Smooth muscle cell (in vitro differentiated cells): ENCODE measurements around the gene ABCA4. TPM values are rescaled to one million over a fixed set of nuclear protein-coding genes. Genes with fewer than 3 reads are reported as not detected.

Experiments used
- DNase-seq: peaks from one replicate; lab custom pipeline; 2025; ENCODE audit not compliant: unreplicated experiment; lab: John Stamatoyannopoulos, UW
- H2AFZ ChIP-seq: fragments of 200-600 bp; sonication (generic); 2 replicates; pipeline ENCODE4 v1.6.0; 2016; ENCODE audit warnings: antibody characterized with exemption, low read depth, mild to moderate bottlenecking
- H3F3A ChIP-seq: fragments of 200-600 bp; sonication (generic); 2 replicates; pipeline ENCODE4 v1.6.0; 2017; ENCODE audit warnings: antibody characterized with exemption, low read depth
- H3K27ac ChIP-seq: fragments of 200-600 bp; sonication (generic); 2 replicates; pipeline ENCODE4 v1.5.1; 2016; ENCODE audit warnings: low read depth, mild to moderate bottlenecking
- H3K27me3 ChIP-seq: fragments of 200-600 bp; sonication (generic); 2 replicates; pipeline ENCODE4 v1.6.1; 2016; ENCODE audit warnings: low read depth, mild to moderate bottlenecking
- H3K36me3 ChIP-seq: fragments of 200-600 bp; sonication (generic); 2 replicates; pipeline ENCODE4 v1.5.1; 2016; ENCODE audit warnings: low read depth
- H3K4me1 ChIP-seq: fragments of 200-600 bp; sonication (generic); 2 replicates; pipeline ENCODE4 v1.5.1; 2016; ENCODE audit warnings: low read depth
- H3K4me2 ChIP-seq: fragments of 200-600 bp; sonication (generic); 2 replicates; pipeline ENCODE4 v1.6.0; 2016; ENCODE audit warnings: mild to moderate bottlenecking
- H3K4me3 ChIP-seq: fragments of 200-600 bp; sonication (generic); 2 replicates; pipeline ENCODE4 v1.5.1; 2016; ENCODE audit warnings: mild to moderate bottlenecking
- H3K79me2 ChIP-seq: fragments of 200-600 bp; sonication (generic); 2 replicates; pipeline ENCODE4 v1.6.0; 2016; ENCODE audit warnings: low read depth, mild to moderate bottlenecking
- H3K9ac ChIP-seq: fragments of 200-600 bp; sonication (generic); 2 replicates; pipeline ENCODE4 v1.6.0; 2016; ENCODE audit warnings: low read depth
- H3K9me3 ChIP-seq: fragments of 200-600 bp; sonication (generic); replicated peaks from 2 replicates; pipeline ENCODE4 v1.5.1; 2016; ENCODE audit warnings: low read depth
- H4K20me1 ChIP-seq: fragments of 200-600 bp; sonication (generic); 2 replicates; pipeline ENCODE4 v1.6.0; 2016; ENCODE audit warnings: low read depth
- CTCF ChIP-seq: fragments of 200-600 bp; sonication (generic); IDR thresholded peaks from 2 replicates; pipeline ENCODE4 v1.5.1; 2017; ENCODE audit warnings: borderline replicate concordance, mild to moderate bottlenecking, antibody characterized with exemption; ENCODE audit not compliant: insufficient read depth, poor library complexity, severe bottlenecking
- WGBS: methylation state at CpG from one replicate; pipeline ENCODE4 v1.1.7; 2016; ENCODE audit warnings: low lambda C conversion rate; 5-methylcytosine and 5-hydroxymethylcytosine counted together
- polyA plus RNA-seq: library from polyadenylated mRNA; unstranded; fragments of >200 nt; fragmentation: Nextera tagmentation; extraction: Ambion mirVana; gene quantifications from 2 replicates; pipeline ENCODE4 v1.2.1, GENCODE V29; 2016
- total RNA-seq: library from RNA; depleted of rRNA; stranded (reverse); fragments of >200 nt; gene quantifications from 2 replicates; pipeline ENCODE4 v1.2.3, GENCODE V29; 2014

ABCA4 gene
- total and polyA plus RNA-seq, 2 experiments from 2014 or later, result 0.46 to 0.99 TPM

- Histone ChIP-seq H3K27me3 (no peaks in the 10 kb centered on the region), H3F3A (peaks cover 4% of the 10 kb centered on the region), H3K27ac (no peak overlapping the region), H3K9me3 (no peaks in the 10 kb centered on the region), H3K4me1 (peaks cover 18% of the 10 kb centered on the region), H4K20me1 (no peaks in the 10 kb centered on the region), H3K36me3 (no peaks in the 10 kb centered on the region), H3K4me2 (no peak overlapping the region), H3K9ac (no peak overlapping the region), H2AFZ (no peak overlapping the region), H3K79me2 (no peaks in the 10 kb centered on the region), H3K4me3 (no peak overlapping the region)
- TF ChIP-seq CTCF, result no peak
- WGBS, result 94% methylated on average over 4 of the region's 4 CpGs
- no peak for DNase-seq
These were observed 10.8 kb downstream of the ABCA4 start for GRCh38 chr1:94110021-94110761.

GRCh38 chr1:94109478-94109877, 11.5 kb downstream of the ABCA4 start:
- no peaks in the 10 kb centered on the region for H3K9me3 ChIP-seq
- 82% methylated on average over 4 of the region's 4 CpGs for WGBS
- H3F3A ChIP-seq, result peaks cover 4% of the 10 kb centered on the region
- H3K79me2 ChIP-seq, result no peaks in the 10 kb centered on the region
- TF ChIP-seq CTCF, result no peak
- no peaks in the 10 kb centered on the region for H4K20me1 ChIP-seq
- no peak overlapping the region for H3K27ac ChIP-seq
- no peak overlapping the region for H2AFZ ChIP-seq
- H3K4me3 ChIP-seq, result no peak overlapping the region
- H3K4me2 ChIP-seq, result no peak overlapping the region
- no peak for DNase-seq
- no peaks in the 10 kb centered on the region for H3K36me3 ChIP-seq
- H3K9ac ChIP-seq, result no peak overlapping the region
- H3K4me1 ChIP-seq, result peaks cover 23% of the 10 kb centered on the region
- H3K27me3 ChIP-seq, result no peaks in the 10 kb centered on the region

- no peaks in the 10 kb centered on the region for H3K36me3 ChIP-seq
- H3K9me3 ChIP-seq, result no peaks in the 10 kb centered on the region
- H4K20me1 ChIP-seq, result no peaks in the 10 kb centered on the region
- 99% methylated on average over 6 of the region's 6 CpGs for WGBS
- no peaks in the 10 kb centered on the region for H3K27me3 ChIP-seq
- H3K9ac ChIP-seq, result no peak overlapping the region
- no peak overlapping the region for H3K27ac ChIP-seq
- H2AFZ ChIP-seq, result no peak overlapping the region
- H3K4me3 ChIP-seq, result no peak overlapping the region
- peaks cover 14% of the 10 kb centered on the region for H3K4me1 ChIP-seq
- no peak for DNase-seq
- H3K79me2 ChIP-seq, result no peaks in the 10 kb centered on the region
- H3F3A ChIP-seq, result peaks cover 12% of the 10 kb centered on the region
- no peak for TF ChIP-seq CTCF
- no peak overlapping the region for H3K4me2 ChIP-seq
These were observed 13.8 kb downstream of the ABCA4 start for GRCh38 chr1:94107141-94107540.

- no peak overlapping the region for H3K9ac ChIP-seq
- H3K36me3 ChIP-seq, result no peaks in the 10 kb centered on the region
- no peak for DNase-seq
- no peak overlapping the region for H2AFZ ChIP-seq
- 74% methylated on average over 8 of the region's 8 CpGs for WGBS
- H3F3A ChIP-seq, result peaks cover 12% of the 10 kb centered on the region
- no peak overlapping the region for H3K4me3 ChIP-seq
- no peaks in the 10 kb centered on the region for H3K79me2 ChIP-seq
- TF ChIP-seq CTCF, result no peak
- H3K27me3 ChIP-seq, result no peaks in the 10 kb centered on the region
- H3K4me1 ChIP-seq, result peaks cover 17% of the 10 kb centered on the region
- no peaks in the 10 kb centered on the region for H4K20me1 ChIP-seq
- peak overlapping the region; percentile 70 for H3K4me2 ChIP-seq
- H3K9me3 ChIP-seq, result no peaks in the 10 kb centered on the region
- H3K27ac ChIP-seq, result peak overlapping the region; percentile 82
These were observed 14.2 kb downstream of the ABCA4 start for GRCh38 chr1:94106716-94107115.
